OCI-LY3 (cell line): ENCODE data around the gene APOBEC3A.
"Not testable (repeated sequence)": the region's sequence is repeated elsewhere in the genome, so short reads cannot be mapped to it uniquely, and the experiment has no call there.

ENCODE experiments used
- H2AFZ ChIP-seq: fragments of 200-600, 300-600 bp; shearing (Covaris generic); 2 replicates; pipeline ENCODE4 v1.6.0; 2014; ENCODE audit warnings: antibody characterized with exemption, low read depth, low read length
- H3K27ac ChIP-seq: fragments of 200-600, 300-600 bp; sonication (generic); 2 replicates; pipeline ENCODE4 v1.5.1; 2014; ENCODE audit warnings: mild to moderate bottlenecking, low read length, moderate library complexity, mixed read lengths
- H3K27me3 ChIP-seq: fragments of 200-600, 300-600 bp; sonication (generic); 2 replicates; pipeline ENCODE4 v1.6.1; 2014; ENCODE audit warnings: low read depth, low read length, mixed read lengths
- H3K36me3 ChIP-seq: fragments of 200-600, 300-600 bp; sonication (generic); replicated peaks from 2 replicates; pipeline ENCODE3; 2014; ENCODE audit warnings: low read depth, low read length, mixed read lengths
- H3K4me1 ChIP-seq: fragments of 300-600, 200-600 bp; sonication (generic); 2 replicates; pipeline ENCODE4 v1.6.1; 2014; ENCODE audit warnings: low read length, mixed read lengths
- H3K4me2 ChIP-seq: fragments of 200-600, 300-600 bp; sonication (generic); 2 replicates; pipeline ENCODE4 v1.6.1; 2014; ENCODE audit warnings: low read length, mixed read lengths
- H3K4me3 ChIP-seq: fragments of 300-600, 200-600 bp; sonication (generic); 2 replicates; pipeline ENCODE4 v1.5.1; 2014; ENCODE audit warnings: antibody characterized with exemption, mild to moderate bottlenecking, low read length, moderate library complexity
- H3K79me2 ChIP-seq: fragments of 300-600, 200-600 bp; shearing (Covaris generic); 2 replicates; pipeline ENCODE4 v1.6.1; 2014; ENCODE audit warnings: mild to moderate bottlenecking, low read length, mixed read lengths
- H3K9ac ChIP-seq: fragments of 300-600, 200-600 bp; shearing (Covaris generic); 2 replicates; pipeline ENCODE4 v1.6.0; 2014; ENCODE audit warnings: mild to moderate bottlenecking, low read length, moderate library complexity
- H3K9me3 ChIP-seq: fragments of 200-600, 300-600 bp; shearing (Covaris generic); 2 replicates; pipeline ENCODE4 v1.6.1; 2014; ENCODE audit warnings: low read length, mixed read lengths; ENCODE audit not compliant: insufficient read depth
- H4K20me1 ChIP-seq: fragments of 200-600, 300-600 bp; sonication (generic); 2 replicates; pipeline ENCODE4 v1.6.1; 2016; ENCODE audit warnings: low read length, mixed read lengths; ENCODE audit not compliant: insufficient read depth
- EZH2phosphoT487 ChIP-seq: fragments of 200-600 bp; shearing (Covaris generic); IDR thresholded peaks from 2 replicates; pipeline ENCODE4 v1.6.1; 2018; ENCODE audit warnings: antibody characterized with exemption, mixed run types, low read depth
- TF ChIP-seq, protein P1 (sequence below): fragments of 200-600, 300-600 bp; sonication (generic); IDR thresholded peaks from 2 replicates; pipeline ENCODE4 v1.5.1; 2014; ENCODE audit warnings: antibody characterized with exemption, low read length, low read depth

APOBEC3A gene

DNA sequence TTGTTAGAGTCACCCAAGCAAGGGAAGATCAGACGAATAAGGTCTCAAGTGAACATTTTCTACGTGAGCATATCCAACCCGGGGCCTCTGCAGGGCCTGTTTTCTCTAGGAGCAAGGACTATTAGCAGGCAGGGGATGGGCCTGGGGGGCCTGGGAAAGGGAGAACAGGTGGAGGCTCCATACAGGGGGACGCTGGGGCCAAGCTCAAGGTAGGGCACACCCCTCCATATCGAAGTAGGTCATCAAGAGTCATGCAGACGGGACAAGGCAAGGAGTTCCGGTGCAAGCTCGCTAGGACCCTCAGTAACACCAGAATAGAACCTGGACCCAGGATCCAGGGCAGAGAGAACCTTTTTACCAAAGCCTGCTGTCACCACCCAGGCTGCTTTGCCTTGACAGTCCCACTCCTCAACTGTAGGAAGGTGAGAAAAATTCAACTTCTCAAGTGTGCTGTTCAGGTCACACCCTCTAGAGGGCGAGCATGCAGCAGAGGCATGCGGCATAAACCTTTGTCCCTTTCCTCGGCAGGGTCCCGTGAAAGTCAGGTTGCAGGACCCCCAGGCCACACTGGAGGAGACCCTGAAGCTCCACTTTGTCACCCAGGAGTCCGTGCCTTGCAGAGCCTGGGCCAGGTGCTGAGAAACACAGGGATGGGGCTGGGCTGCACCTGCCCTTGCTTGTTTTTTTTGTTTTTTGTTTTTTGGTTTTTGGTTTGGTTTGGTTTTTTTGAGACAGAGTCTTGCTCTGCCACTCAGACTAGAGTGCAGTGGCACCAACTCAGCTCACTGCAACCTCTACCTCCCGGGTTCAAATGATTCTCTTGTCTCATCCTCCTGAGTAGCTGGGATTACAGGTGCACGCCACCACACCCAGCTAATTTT lies 16.1 kb downstream of the APOBEC3A start:
- Histone ChIP-seq H3K4me2 (peak overlapping the region; percentile 47), H3K4me3 (no peak overlapping the region), H3K27ac (no peak overlapping the region), H3K36me3 (no peaks in the 10 kb centered on the region), H3K79me2 (no peaks in the 10 kb centered on the region), H3K4me1 (peaks cover 13% of the 10 kb centered on the region), H3K9ac (no peak overlapping the region), H2AFZ (peak overlapping the region; percentile 61; the same call in 1 of the 2 replicates), H3K27me3 (peaks cover 5% of the 10 kb centered on the region; the same call in 1 of the 2 replicates), H4K20me1 (no peaks in the 10 kb centered on the region), H3K9me3 (no peaks in the 10 kb centered on the region; the same call in 1 of the 2 replicates)
- TF ChIP-seq, protein P1, sequence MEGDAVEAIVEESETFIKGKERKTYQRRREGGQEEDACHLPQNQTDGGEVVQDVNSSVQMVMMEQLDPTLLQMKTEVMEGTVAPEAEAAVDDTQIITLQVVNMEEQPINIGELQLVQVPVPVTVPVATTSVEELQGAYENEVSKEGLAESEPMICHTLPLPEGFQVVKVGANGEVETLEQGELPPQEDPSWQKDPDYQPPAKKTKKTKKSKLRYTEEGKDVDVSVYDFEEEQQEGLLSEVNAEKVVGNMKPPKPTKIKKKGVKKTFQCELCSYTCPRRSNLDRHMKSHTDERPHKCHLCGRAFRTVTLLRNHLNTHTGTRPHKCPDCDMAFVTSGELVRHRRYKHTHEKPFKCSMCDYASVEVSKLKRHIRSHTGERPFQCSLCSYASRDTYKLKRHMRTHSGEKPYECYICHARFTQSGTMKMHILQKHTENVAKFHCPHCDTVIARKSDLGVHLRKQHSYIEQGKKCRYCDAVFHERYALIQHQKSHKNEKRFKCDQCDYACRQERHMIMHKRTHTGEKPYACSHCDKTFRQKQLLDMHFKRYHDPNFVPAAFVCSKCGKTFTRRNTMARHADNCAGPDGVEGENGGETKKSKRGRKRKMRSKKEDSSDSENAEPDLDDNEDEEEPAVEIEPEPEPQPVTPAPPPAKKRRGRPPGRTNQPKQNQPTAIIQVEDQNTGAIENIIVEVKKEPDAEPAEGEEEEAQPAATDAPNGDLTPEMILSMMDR, result peak; percentile 94
- TF ChIP-seq EZH2phosphoT487, result no peak

DNA sequence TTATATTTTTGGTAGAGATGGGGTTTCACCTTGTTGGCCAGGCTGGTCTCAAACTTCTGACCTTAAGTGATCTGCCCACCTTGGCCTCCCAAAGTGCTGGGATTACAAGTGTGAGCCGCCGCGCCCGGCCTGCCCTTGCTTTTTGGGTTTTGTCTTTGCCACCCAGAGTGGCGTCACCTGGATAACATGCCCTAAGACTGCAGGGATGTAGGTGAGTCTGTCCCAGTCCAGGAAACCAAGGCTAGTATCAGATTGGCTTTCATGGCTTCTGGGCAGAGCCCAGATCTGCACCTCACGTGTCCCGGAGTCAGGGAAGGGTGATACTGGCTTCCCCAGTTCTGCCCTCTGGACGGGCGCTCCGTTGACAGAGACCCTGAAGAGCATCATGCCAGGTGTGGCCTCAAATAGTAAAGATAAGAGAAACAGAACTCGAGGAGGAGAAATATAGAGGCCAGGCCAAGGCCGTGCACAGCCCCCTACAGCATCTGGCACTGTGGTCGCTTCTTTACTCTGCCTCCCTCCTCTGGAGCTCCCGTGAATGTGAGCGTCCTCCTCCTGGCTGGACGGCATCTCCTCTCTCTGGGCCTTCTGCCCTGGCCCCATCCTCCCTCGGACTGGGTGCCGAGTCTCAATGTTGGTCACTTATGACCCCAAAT lies 16.9 kb downstream of the APOBEC3A start:
- no peak overlapping the region for H2AFZ ChIP-seq
- H4K20me1 ChIP-seq, result no peaks in the 10 kb centered on the region
- H3K9me3 ChIP-seq, result no peaks in the 10 kb centered on the region; the same call in 1 of the 2 replicates
- TF ChIP-seq, protein P1, result no peak
- TF ChIP-seq EZH2phosphoT487, result no peak
- no peak overlapping the region for H3K9ac ChIP-seq
- H3K4me2 ChIP-seq, result no peak overlapping the region
- H3K4me3 ChIP-seq, result no peak overlapping the region
- H3K4me1 ChIP-seq, result peaks cover 6% of the 10 kb centered on the region
- H3K27ac ChIP-seq, result no peak overlapping the region
- no peaks in the 10 kb centered on the region for H3K36me3 ChIP-seq
- no peaks in the 10 kb centered on the region for H3K79me2 ChIP-seq
- peaks cover 5% of the 10 kb centered on the region; the same call in 1 of the 2 replicates for H3K27me3 ChIP-seq

DNA sequence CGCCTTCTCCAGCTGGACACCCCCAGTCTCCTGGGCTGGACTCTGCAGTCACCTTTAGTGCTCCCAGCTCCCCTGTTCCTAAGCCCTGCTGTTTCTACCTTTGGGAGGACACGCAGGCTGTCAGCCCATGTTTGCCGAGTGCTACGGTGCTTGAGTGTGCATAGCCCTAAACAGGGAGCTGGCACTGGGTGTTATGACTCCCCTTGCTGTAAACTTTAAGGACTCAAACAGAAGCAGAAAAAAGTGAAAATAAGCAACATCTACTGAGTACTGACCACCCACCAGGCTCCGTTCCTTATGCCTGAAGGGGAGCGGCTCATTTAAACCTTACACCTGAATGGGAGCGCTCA lies 17.4 kb downstream of the APOBEC3A start:
- H3K4me1 ChIP-seq, result peaks cover 2% of the 10 kb centered on the region; the same call in 1 of the 2 replicates
- H3K9me3 ChIP-seq, result no peaks in the 10 kb centered on the region; the same call in 1 of the 2 replicates
- H3K9ac ChIP-seq, result no peak overlapping the region
- H2AFZ ChIP-seq, result no peak overlapping the region
- no peaks in the 10 kb centered on the region for H3K79me2 ChIP-seq
- no peak overlapping the region for H3K4me2 ChIP-seq
- H3K27ac ChIP-seq, result no peak overlapping the region
- no peak for TF ChIP-seq EZH2phosphoT487
- TF ChIP-seq, protein P1, result no peak
- no peaks in the 10 kb centered on the region for H3K36me3 ChIP-seq
- H4K20me1 ChIP-seq, result no peaks in the 10 kb centered on the region
- peaks cover 5% of the 10 kb centered on the region; the same call in 1 of the 2 replicates for H3K27me3 ChIP-seq
- H3K4me3 ChIP-seq, result no peak overlapping the region

DNA sequence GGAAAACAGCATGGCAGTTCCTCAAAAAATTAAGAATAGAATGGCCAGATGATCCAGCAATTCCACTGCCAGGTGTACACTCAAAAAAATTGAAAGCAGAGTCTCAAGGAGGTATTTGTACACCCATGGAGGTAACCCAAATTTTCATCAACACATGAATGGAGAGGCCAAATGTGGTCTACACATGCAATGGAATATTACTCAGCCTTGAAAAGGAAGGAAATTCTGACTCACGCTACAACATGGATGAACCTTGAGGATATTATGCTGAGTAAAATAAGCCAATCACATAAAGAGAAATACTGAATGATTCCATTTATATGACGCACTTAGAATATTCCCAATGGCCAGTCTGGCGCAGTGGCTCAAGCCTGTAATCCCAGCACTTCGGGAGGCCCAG lies 19.9 kb downstream of the APOBEC3A start:
- not testable (repeated sequence) for H3K9me3 ChIP-seq, H3K9ac ChIP-seq, H3K79me2 ChIP-seq, H3K36me3 ChIP-seq, H3K27me3 ChIP-seq, H4K20me1 ChIP-seq, H3K27ac ChIP-seq, H3K4me3 ChIP-seq, H3K4me2 ChIP-seq, H2AFZ ChIP-seq
- peaks cover 19% of the 10 kb centered on the region for H3K4me1 ChIP-seq

DNA sequence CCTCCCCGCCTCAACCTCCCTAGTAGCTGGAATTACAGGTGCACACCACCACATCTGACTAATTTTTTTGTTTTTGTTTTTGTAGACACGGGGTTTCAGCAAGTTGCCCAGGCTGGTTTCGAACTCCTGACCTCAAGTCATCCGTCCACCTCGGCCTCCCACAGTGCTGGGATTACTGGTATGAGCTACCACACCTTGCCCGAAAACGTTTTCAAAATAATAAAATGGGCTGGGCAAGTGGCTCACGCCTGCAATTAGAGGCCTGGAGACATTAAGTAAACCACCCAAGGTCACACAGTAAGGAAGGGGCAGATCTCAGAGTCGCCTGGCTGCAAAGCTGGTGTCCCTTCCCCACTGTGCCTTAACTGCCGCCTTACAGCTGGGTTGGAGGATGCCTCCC lies 23.2 kb downstream of the APOBEC3A start:
- H3K4me2 ChIP-seq, H4K20me1 ChIP-seq, H3K9ac ChIP-seq, H3K36me3 ChIP-seq, H3K4me3 ChIP-seq, H3K79me2 ChIP-seq, H3K27ac ChIP-seq, H3K27me3 ChIP-seq, H2AFZ ChIP-seq, H3K9me3 ChIP-seq: not testable (repeated sequence)
- H3K4me1 ChIP-seq, result peaks cover 48% of the 10 kb centered on the region
